Measurements from ENCODE around the gene BTN2A1.

DNA sequence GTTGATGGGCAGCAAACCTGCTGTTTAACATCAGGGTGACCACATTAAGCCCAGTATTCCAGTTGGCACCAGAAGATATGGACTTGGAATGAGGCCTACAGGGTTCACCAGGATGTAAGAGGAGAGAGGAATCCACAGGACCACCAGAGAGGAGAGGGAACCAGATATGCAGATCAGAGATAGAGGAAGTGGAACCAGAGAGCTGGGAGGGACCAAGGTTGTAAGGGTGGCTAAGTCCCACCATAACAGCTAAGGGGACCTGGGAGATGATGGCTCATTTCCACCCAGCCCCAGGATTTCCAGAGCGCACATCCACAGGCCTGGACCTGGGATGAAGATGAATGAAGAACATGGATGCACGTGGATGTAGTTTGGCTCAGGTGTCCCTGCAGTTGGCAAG is 11.1 kb downstream of the BTN2A1 start:
- TF ChIP-seq, protein P1, sequence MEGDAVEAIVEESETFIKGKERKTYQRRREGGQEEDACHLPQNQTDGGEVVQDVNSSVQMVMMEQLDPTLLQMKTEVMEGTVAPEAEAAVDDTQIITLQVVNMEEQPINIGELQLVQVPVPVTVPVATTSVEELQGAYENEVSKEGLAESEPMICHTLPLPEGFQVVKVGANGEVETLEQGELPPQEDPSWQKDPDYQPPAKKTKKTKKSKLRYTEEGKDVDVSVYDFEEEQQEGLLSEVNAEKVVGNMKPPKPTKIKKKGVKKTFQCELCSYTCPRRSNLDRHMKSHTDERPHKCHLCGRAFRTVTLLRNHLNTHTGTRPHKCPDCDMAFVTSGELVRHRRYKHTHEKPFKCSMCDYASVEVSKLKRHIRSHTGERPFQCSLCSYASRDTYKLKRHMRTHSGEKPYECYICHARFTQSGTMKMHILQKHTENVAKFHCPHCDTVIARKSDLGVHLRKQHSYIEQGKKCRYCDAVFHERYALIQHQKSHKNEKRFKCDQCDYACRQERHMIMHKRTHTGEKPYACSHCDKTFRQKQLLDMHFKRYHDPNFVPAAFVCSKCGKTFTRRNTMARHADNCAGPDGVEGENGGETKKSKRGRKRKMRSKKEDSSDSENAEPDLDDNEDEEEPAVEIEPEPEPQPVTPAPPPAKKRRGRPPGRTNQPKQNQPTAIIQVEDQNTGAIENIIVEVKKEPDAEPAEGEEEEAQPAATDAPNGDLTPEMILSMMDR (IDR thresholded peaks at IDR 0.05; ENCODE audit: low read length), result no peak
- TF ChIP-seq EZH2 (IDR thresholded peaks at IDR 0.05; ENCODE audit: borderline replicate concordance, low read length), result no peak

Measured in OCI-LY1 (cell line).